ENCODE data around the gene IPO8. TPM values are rescaled to one million over a fixed set of nuclear protein-coding genes. Genes with fewer than 3 reads are reported as not detected.

The IPO8 gene
- total RNA-seq, 4 donors from 2014 or later: 20.6 to 38.3 (median 26.1) TPM

DNA sequence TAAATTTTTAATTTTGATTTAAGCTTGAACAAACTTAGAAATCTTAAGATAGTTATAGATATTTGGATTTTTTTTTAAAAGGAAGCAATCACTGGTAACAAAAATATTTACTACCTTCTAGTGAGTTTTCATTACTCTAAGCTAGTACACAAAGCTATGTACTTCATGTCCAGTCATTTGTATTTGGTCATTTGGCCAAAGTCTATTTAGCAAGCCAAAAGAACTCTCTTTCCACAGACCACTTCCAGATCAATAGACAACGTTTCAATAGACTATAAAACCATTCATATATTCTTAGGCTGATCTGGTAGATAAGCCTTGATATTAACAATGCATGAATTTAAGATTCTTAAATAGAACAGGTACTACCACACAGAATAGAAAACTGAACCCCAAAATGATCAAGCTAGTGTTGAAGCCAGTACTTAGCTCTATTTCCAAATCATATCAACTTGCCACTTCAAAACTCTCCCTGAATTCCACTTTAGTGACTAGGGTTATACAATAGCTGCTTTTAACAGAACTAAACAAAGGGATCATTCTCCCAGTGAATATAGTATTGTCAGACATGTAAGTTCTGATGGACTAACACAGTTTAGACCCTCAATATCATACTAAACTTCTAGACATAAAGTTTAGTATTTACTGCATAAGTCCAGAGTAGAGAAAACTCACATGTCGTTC, 37.4 kb upstream of the IPO8 start:
- TF ChIP-seq, protein P1, sequence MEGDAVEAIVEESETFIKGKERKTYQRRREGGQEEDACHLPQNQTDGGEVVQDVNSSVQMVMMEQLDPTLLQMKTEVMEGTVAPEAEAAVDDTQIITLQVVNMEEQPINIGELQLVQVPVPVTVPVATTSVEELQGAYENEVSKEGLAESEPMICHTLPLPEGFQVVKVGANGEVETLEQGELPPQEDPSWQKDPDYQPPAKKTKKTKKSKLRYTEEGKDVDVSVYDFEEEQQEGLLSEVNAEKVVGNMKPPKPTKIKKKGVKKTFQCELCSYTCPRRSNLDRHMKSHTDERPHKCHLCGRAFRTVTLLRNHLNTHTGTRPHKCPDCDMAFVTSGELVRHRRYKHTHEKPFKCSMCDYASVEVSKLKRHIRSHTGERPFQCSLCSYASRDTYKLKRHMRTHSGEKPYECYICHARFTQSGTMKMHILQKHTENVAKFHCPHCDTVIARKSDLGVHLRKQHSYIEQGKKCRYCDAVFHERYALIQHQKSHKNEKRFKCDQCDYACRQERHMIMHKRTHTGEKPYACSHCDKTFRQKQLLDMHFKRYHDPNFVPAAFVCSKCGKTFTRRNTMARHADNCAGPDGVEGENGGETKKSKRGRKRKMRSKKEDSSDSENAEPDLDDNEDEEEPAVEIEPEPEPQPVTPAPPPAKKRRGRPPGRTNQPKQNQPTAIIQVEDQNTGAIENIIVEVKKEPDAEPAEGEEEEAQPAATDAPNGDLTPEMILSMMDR (IDR thresholded peaks at IDR 0.05 in 4 of 5, conservative IDR thresholded peaks at IDR 0.05 in 1 of 5): no peak
- TF ChIP-seq POLR2A (IDR thresholded peaks at IDR 0.05): no peak
- in situ Hi-C loops (cut with MboI; ENCODE audit: low sequenced_read_pairs in 4 of 4): no loop called here
- no peaks in the 10 kb centered on the region for H3K9me3 ChIP-seq
- peaks cover 0 to 9% of the 10 kb centered on the region in 2 donors for H3K36me3 ChIP-seq
- no peaks in the 10 kb centered on the region for H3K4me1 ChIP-seq
- intact Hi-C loops (cut with DNase I; ENCODE audit: low total_unique reads): no loop called here
- H3K27ac ChIP-seq: no peak overlapping the region
- no peaks in the 10 kb centered on the region for H3K27me3 ChIP-seq
- DNase-seq (no peak), ATAC-seq (no peak)
- H3K4me3 ChIP-seq: no peak overlapping the region

DNA sequence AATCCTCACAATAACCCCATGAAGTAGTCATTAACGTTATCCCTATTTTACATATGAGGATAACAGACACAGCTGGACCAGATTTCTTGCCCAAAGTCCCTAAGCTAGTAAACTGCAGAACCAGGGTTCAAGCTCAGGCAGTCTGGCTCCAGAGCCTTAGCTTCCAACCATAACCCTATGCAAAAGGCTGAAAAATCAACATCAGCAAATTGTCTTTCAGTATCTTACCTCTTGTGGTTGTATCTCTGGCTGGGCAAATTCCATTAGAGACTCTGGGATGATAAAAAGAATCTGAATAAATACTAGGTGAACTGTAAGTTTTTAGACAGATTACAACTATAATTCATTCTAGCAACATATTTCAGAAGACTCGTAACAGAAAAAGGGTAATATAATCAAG, 34.3 kb upstream of the IPO8 start:
- Histone ChIP-seq H3K27me3 (no peaks in the 10 kb centered on the region), H3K4me1 (no peaks in the 10 kb centered on the region), H3K36me3 (peaks cover 0 to 10% of the 10 kb centered on the region in 2 donors), H3K27ac (no peak overlapping the region), H3K4me3 (no peak overlapping the region), H3K9me3 (no peaks in the 10 kb centered on the region)
- intact Hi-C loops (cut with DNase I; ENCODE audit: low total_unique reads) (no loop called here), in situ Hi-C loops (cut with MboI; ENCODE audit: low sequenced_read_pairs in 4 of 4) (no loop called here)
- TF ChIP-seq, protein P1 (IDR thresholded peaks at IDR 0.05 in 4 of 5, conservative IDR thresholded peaks at IDR 0.05 in 1 of 5): no peak
- TF ChIP-seq POLR2A (IDR thresholded peaks at IDR 0.05): no peak
- DNase-seq: no peak
- no peak for ATAC-seq

DNA sequence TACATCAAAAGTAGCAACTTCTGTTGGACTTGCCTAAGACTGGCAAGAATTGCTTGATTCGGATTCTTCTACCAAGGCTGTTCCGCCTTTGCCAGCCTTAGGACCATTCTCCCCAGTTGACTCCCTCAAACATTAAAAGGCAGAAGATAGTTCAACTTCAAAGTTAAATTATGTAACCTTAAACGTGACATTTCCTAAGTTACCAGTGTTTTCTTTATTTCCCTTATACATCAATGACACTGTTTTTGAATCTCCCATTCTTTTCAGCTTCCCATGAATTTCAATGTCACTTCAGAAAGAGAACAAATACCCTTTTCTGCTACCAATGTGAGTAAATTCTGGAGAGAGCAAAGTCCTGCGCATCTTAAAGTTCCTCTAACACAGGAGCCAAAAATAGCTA, 33.9 kb upstream of the IPO8 start:
- H3K9me3 ChIP-seq: no peaks in the 10 kb centered on the region
- H3K27ac ChIP-seq: no peak overlapping the region
- H3K4me1 ChIP-seq: no peaks in the 10 kb centered on the region
- ATAC-seq: no peak
- no peak overlapping the region for H3K4me3 ChIP-seq
- no peaks in the 10 kb centered on the region for H3K27me3 ChIP-seq
- peaks cover 0 to 10% of the 10 kb centered on the region in 2 donors for H3K36me3 ChIP-seq
- DNase-seq: no peak
- intact Hi-C loops (cut with DNase I; ENCODE audit: low total_unique reads) (no loop called here), in situ Hi-C loops (cut with MboI; ENCODE audit: low sequenced_read_pairs in 4 of 4) (no loop called here)
- TF ChIP-seq POLR2A (IDR thresholded peaks at IDR 0.05): no peak
- TF ChIP-seq, protein P1 (IDR thresholded peaks at IDR 0.05 in 4 of 5, conservative IDR thresholded peaks at IDR 0.05 in 1 of 5): no peak

DNA sequence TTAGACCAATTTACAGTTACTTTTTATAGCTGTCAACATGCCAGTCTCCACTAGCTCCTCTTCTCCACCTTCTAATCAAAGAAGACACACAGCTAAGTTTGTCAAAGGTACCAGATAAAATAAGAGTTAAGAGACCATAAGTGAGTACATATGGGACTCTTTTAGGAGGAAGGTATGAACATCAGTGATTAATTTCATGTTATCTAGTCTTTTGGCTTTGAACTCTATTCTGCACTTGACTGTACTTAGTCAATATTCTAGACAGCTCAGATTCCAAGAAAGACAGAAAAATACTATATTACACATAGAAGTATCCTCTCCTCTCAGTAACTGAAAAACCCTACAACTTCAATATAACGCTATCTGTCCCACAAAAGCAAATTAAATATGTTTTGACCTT, 31.0 kb upstream of the IPO8 start:
- TF ChIP-seq, protein P1 (IDR thresholded peaks at IDR 0.05 in 4 of 5, conservative IDR thresholded peaks at IDR 0.05 in 1 of 5): no peak
- no peak for TF ChIP-seq POLR2A (IDR thresholded peaks at IDR 0.05)
- Histone ChIP-seq H3K4me3 (no peak overlapping the region), H3K9me3 (no peaks in the 10 kb centered on the region), H3K36me3 (peaks cover 0 to 19% of the 10 kb centered on the region in 2 donors), H3K4me1 (no peaks in the 10 kb centered on the region), H3K27me3 (no peaks in the 10 kb centered on the region), H3K27ac (no peak overlapping the region)
- DNase-seq: no peak
- in situ Hi-C loops (cut with MboI; ENCODE audit: low sequenced_read_pairs in 4 of 4) (no loop called here), intact Hi-C loops (cut with DNase I; ENCODE audit: low total_unique reads) (no loop called here)
- no peak for ATAC-seq

- Histone ChIP-seq H3K9me3 (no peaks in the 10 kb centered on the region), H3K4me3 (no peak overlapping the region), H3K27ac (no peak overlapping the region), H3K27me3 (no peaks in the 10 kb centered on the region), H3K36me3 (peaks cover 0 to 19% of the 10 kb centered on the region in 2 donors), H3K4me1 (no peaks in the 10 kb centered on the region)
- DNase-seq (no peak), ATAC-seq (no peak)
- intact Hi-C loops (cut with DNase I; ENCODE audit: low total_unique reads): no loop called here
- in situ Hi-C loops (cut with MboI; ENCODE audit: low sequenced_read_pairs in 4 of 4): no loop called here
- TF ChIP-seq, protein P1 (IDR thresholded peaks at IDR 0.05 in 4 of 5, conservative IDR thresholded peaks at IDR 0.05 in 1 of 5): no peak
- no peak for TF ChIP-seq POLR2A (IDR thresholded peaks at IDR 0.05)
Measured at GRCh38 chr12:30725739-30726138, 30.1 kb upstream of the IPO8 start.

Measured in gastrocnemius medialis (tissue), 4 donors.